Liver (tissue), 9 donors: ENCODE results near the gene DLEC1. TPM values are rescaled to one million over a fixed set of nuclear protein-coding genes. Genes with fewer than 3 reads are reported as not detected.
A peak's percentile ranks its signal among the peaks of the same experiment; 100 is the strongest.
"Not testable (repeated sequence)": the region's sequence is repeated elsewhere in the genome, so short reads cannot be mapped to it uniquely, and the experiment has no call there.

Experiments used
- DNase-seq: peaks from one replicate; pipeline ENCODE4 v3.0.0-alpha.2; 2017; ENCODE audit warnings: low spot score
- H3K27ac ChIP-seq, 2 donors: one replicate each; pipeline ENCODE4 v1.7.0; 2013; ENCODE audit warnings: inconsistent platforms in 2 of 2, low read length in 2 of 2, control low read depth in 1 of 2, low read depth in 1 of 2, mild to moderate bottlenecking in 1 of 2
- H3K27me3 ChIP-seq, 4 donors: one replicate each; pipeline versions ENCODE4 v1.6.1 to v1.7.0; 2013; ENCODE audit warnings: low read length in 3 of 4, inconsistent platforms in 1 of 4, mild to moderate bottlenecking in 1 of 4, moderate library complexity in 1 of 4; ENCODE audit not compliant: control insufficient read depth in 4 of 4, insufficient read depth in 4 of 4
- H3K36me3 ChIP-seq, 4 donors: one replicate each; pipeline versions ENCODE4 v1.6.1 to v1.7.0; 2013; ENCODE audit warnings: low read length in 3 of 4, mild to moderate bottlenecking in 3 of 4, low read depth in 1 of 4, moderate library complexity in 1 of 4; ENCODE audit not compliant: control insufficient read depth in 4 of 4, insufficient read depth in 3 of 4
- H3K4me1 ChIP-seq, 4 donors: one replicate each; pipeline versions ENCODE4 v1.6.1 to v1.7.0; 2013; ENCODE audit warnings: low read length in 3 of 4, mild to moderate bottlenecking in 3 of 4, moderate library complexity in 1 of 4; ENCODE audit not compliant: control insufficient read depth in 4 of 4, insufficient read depth in 4 of 4
- H3K4me3 ChIP-seq, 3 donors: one replicate each; pipeline versions ENCODE4 v1.6.1 to v1.7.0; 2013; ENCODE audit warnings: low read length in 3 of 3, control low read depth in 1 of 3, low read depth in 1 of 3, mild to moderate bottlenecking in 1 of 3
- H3K9ac ChIP-seq, 2 donors: one replicate each; pipeline ENCODE4 v1.7.0; 2013; ENCODE audit warnings: low read length in 2 of 2, mild to moderate bottlenecking in 2 of 2, moderate library complexity in 2 of 2, control low read depth in 1 of 2, low read depth in 1 of 2
- H3K9me3 ChIP-seq, 4 donors: one replicate each; pipeline versions ENCODE4 v1.6.1 to v1.7.0; 2013; ENCODE audit warnings: low read length in 3 of 4; ENCODE audit not compliant: control insufficient read depth in 4 of 4
- FOXA2 ChIP-seq: IDR thresholded peaks from 2 replicates; pipeline ENCODE4 v1.6.1; 2016; ENCODE audit warnings: antibody characterized with exemption
- GABPA ChIP-seq, 2 donors: IDR thresholded peaks in 1 of 2; conservative IDR thresholded peaks in 1 of 2; 2 replicates each; pipeline ENCODE4 v1.6.1; 2016; ENCODE audit warnings: antibody characterized with exemption in 2 of 2, mild to moderate bottlenecking in 1 of 2, moderate library complexity in 1 of 2
- HNF4A ChIP-seq, 2 donors: conservative IDR thresholded peaks; 2 replicates each; pipeline ENCODE4 v1.6.1; 2016; ENCODE audit warnings: antibody characterized with exemption in 2 of 2, mild to moderate bottlenecking in 2 of 2
- HNF4G ChIP-seq: IDR thresholded peaks from 2 replicates; pipeline ENCODE4 v1.6.1; 2016; ENCODE audit warnings: antibody characterized with exemption
- NR2F2 ChIP-seq: IDR thresholded peaks from 2 replicates; pipeline ENCODE4 v1.6.1; 2016; ENCODE audit warnings: antibody characterized with exemption
- RAD21 ChIP-seq, 2 donors: IDR thresholded peaks; 2 replicates each; pipeline ENCODE4 v1.6.1; 2016; ENCODE audit warnings: antibody characterized with exemption in 2 of 2, mild to moderate bottlenecking in 2 of 2
- RXRA ChIP-seq, 2 donors: IDR thresholded peaks; 2 replicates each; pipeline ENCODE4 v1.6.1; 2017 to 2018; ENCODE audit warnings: antibody characterized with exemption in 2 of 2, mild to moderate bottlenecking in 1 of 2
- WGBS: extraction: QIAGEN DNeasy Blood & Tissue Kit; methylation state at CpG from one replicate; pipeline ENCODE4 v1.1.7; 2013; 5-methylcytosine and 5-hydroxymethylcytosine counted together
- polyA plus RNA-seq, 2 donors: library from polyadenylated mRNA; stranded (reverse) in 1 of 2; unstranded in 1 of 2; fragments of 200-250 nt in 1 of 2; fragments of >200 nt in 1 of 2; fragmentation: Nextera tagmentation in 1 of 2; extraction: Ambion mirVana in 1 of 2; gene quantifications; one replicate each; pipeline versions ENCODE4 v1.2.1 to v1.2.3, GENCODE V29; 2013 to 2015
- total RNA-seq, 2 donors: library from RNA; depleted of rRNA; stranded (reverse); fragments of >200 nt; gene quantifications; one replicate each; pipeline ENCODE4 v1.2.3, GENCODE V29; 2014
- TF ChIP-seq, protein P1 (sequence below): IDR thresholded peaks from 2 replicates; pipeline ENCODE4 v1.6.1; 2016; ENCODE audit warnings: antibody characterized with exemption
- TF ChIP-seq, protein P2 (sequence below): fragments of 150-350 bp; IDR thresholded peaks from 2 replicates; pipeline ENCODE4 v1.5.1; 2017; ENCODE audit warnings: improper control_type of control experiment, low read depth, low read length; ENCODE audit not compliant: missing input control
- TF ChIP-seq, protein P3 (sequence below): IDR thresholded peaks from 2 replicates; pipeline ENCODE4 v1.6.1; 2016; ENCODE audit warnings: antibody characterized with exemption, mild to moderate bottlenecking
- donor health status: healthy.
- donor health status: healthy.
- donor health status: healthy.
- donor health status: healthy.
- donor health status: healthy.

DLEC1 gene
- total and polyA plus RNA-seq, 4 donors: 0.09 to 0.63 (median 0.30) TPM

DNA sequence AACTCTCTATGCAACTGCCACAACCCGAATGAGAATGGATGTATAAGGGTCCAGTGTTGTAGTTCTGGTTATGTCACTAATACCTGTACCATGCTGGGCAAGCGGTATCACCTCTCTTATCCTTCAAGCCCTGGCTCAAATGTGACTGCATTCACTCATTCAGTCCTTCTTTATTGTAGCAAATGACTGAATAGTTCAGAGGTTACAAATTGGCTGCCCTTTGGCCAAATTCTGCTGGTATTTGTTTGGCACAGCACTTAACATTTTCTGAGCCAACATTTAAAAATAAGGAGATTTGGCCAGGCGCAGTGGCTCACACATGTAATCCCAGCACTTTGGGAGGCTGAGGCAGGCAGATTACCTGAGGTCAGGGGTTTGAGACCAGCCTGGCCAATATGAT, 47.5 kb downstream of the DLEC1 start:
- H3K9me3 ChIP-seq: no peaks in the 10 kb centered on the region
- 57% methylated on average over 3 of the region's 3 CpGs for WGBS
- no peak overlapping the region for H3K27ac ChIP-seq
- no peak overlapping the region for H3K4me3 ChIP-seq
- no peak for TF ChIP-seq GABPA (IDR thresholded peaks at IDR 0.05 in 1 of 2, conservative IDR thresholded peaks at IDR 0.05 in 1 of 2)
- TF ChIP-seq RAD21 (IDR thresholded peaks at IDR 0.05): peak in 1 of 2 donors; percentile 12
- TF ChIP-seq HNF4A (conservative IDR thresholded peaks at IDR 0.05): peak; percentile 33 to 50
- TF ChIP-seq FOXA2: no peak
- no peak for TF ChIP-seq NR2F2
- TF ChIP-seq HNF4G: no peak
- TF ChIP-seq, protein P1, sequence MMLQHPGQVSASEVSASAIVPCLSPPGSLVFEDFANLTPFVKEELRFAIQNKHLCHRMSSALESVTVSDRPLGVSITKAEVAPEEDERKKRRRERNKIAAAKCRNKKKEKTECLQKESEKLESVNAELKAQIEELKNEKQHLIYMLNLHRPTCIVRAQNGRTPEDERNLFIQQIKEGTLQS: no peak
- TF ChIP-seq, protein P2, sequence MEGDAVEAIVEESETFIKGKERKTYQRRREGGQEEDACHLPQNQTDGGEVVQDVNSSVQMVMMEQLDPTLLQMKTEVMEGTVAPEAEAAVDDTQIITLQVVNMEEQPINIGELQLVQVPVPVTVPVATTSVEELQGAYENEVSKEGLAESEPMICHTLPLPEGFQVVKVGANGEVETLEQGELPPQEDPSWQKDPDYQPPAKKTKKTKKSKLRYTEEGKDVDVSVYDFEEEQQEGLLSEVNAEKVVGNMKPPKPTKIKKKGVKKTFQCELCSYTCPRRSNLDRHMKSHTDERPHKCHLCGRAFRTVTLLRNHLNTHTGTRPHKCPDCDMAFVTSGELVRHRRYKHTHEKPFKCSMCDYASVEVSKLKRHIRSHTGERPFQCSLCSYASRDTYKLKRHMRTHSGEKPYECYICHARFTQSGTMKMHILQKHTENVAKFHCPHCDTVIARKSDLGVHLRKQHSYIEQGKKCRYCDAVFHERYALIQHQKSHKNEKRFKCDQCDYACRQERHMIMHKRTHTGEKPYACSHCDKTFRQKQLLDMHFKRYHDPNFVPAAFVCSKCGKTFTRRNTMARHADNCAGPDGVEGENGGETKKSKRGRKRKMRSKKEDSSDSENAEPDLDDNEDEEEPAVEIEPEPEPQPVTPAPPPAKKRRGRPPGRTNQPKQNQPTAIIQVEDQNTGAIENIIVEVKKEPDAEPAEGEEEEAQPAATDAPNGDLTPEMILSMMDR: no peak
- peak; percentile 30 to 32 for TF ChIP-seq RXRA (IDR thresholded peaks at IDR 0.05)
- no peaks in the 10 kb centered on the region for H3K27me3 ChIP-seq
- no peak for DNase-seq
- H3K4me1 ChIP-seq: peaks cover 2 to 13% (median 9%) of the 10 kb centered on the region in 4 donors
- no peaks in the 10 kb centered on the region for H3K36me3 ChIP-seq
- H3K9ac ChIP-seq: no peak overlapping the region

DNA sequence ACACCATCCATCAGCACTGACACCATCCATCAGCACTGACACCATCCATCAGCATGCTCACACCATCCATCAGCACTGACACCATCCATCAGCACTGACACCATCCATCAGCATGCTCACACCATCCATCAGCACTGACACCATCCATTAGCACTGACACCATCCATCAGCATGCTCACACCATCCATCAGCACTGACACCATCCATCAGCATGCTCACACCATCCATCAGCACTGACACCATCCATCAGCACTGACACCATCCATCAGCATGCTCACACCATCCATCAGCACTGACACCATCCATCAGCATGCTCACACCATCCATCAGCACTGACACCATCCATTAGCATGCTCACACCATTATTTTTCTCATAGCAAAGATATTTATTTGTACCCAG, 48.3 kb downstream of the DLEC1 start:
- not testable (repeated sequence) for H3K4me3 ChIP-seq, H3K27ac ChIP-seq, H3K36me3 ChIP-seq, H3K9me3 ChIP-seq, H3K27me3 ChIP-seq, DNase-seq, H3K9ac ChIP-seq
- peaks cover 2 to 13% (median 9%) of the 10 kb centered on the region in 4 donors for H3K4me1 ChIP-seq

DNA sequence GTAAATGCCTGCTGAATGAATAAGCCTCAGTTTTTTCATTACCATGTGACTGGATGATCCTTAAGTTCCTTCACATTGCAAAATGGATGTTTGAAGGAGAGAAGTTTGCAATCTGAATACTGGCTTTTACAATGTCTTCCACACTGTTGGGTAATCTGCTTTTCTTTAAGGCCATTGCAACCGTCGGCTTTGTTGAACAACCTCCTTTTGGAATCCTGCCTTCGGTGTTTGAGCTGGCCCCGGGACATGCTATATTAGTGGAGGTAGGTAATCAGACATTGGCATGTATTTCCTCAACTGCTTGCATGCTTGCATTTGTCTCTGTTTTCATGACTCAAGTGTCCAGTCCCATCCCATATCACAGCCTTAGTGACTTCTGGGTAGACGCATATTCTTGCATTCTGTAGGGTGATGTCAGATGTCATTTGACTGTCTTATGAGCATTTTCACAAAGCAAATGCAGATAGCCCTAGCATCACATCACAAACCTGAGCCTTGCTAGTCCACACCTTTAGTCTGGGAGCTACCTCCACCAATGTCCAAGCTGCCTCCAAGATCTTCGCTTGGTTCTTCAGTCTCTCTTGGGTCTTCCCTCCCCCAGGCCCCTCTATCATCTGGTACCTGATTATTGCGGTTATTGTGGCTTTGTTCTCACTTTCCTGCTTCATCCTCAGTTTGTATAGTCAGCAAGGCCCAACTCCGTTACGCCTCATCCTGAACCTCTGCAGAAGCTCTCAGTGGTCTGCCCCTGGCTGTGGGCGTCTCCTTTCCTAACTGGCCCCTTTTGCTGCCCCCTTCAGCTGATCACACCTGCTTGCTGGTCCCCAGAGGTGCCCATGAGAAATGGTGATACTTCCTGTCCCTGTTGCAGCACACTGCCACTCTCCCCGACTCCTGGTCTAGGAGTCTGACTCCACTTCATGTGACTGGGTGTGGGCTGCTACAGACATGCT, 49.4 kb downstream of the DLEC1 start:
- Histone ChIP-seq H3K4me1 (peaks cover 2 to 13% (median 9%) of the 10 kb centered on the region in 4 donors), H3K36me3 (no peaks in the 10 kb centered on the region), H3K9ac (no peak overlapping the region), H3K4me3 (no peak overlapping the region), H3K9me3 (no peaks in the 10 kb centered on the region), H3K27me3 (no peaks in the 10 kb centered on the region), H3K27ac (no peak overlapping the region)
- 92% methylated on average over 11 of the region's 11 CpGs for WGBS
- DNase-seq: no peak
- TF ChIP-seq NR2F2 (no peak), FOXA2 (no peak), HNF4G (no peak), GABPA (IDR thresholded peaks at IDR 0.05 in 1 of 2, conservative IDR thresholded peaks at IDR 0.05 in 1 of 2) (no peak), HNF4A (conservative IDR thresholded peaks at IDR 0.05) (no peak)
- TF ChIP-seq, protein P3, sequence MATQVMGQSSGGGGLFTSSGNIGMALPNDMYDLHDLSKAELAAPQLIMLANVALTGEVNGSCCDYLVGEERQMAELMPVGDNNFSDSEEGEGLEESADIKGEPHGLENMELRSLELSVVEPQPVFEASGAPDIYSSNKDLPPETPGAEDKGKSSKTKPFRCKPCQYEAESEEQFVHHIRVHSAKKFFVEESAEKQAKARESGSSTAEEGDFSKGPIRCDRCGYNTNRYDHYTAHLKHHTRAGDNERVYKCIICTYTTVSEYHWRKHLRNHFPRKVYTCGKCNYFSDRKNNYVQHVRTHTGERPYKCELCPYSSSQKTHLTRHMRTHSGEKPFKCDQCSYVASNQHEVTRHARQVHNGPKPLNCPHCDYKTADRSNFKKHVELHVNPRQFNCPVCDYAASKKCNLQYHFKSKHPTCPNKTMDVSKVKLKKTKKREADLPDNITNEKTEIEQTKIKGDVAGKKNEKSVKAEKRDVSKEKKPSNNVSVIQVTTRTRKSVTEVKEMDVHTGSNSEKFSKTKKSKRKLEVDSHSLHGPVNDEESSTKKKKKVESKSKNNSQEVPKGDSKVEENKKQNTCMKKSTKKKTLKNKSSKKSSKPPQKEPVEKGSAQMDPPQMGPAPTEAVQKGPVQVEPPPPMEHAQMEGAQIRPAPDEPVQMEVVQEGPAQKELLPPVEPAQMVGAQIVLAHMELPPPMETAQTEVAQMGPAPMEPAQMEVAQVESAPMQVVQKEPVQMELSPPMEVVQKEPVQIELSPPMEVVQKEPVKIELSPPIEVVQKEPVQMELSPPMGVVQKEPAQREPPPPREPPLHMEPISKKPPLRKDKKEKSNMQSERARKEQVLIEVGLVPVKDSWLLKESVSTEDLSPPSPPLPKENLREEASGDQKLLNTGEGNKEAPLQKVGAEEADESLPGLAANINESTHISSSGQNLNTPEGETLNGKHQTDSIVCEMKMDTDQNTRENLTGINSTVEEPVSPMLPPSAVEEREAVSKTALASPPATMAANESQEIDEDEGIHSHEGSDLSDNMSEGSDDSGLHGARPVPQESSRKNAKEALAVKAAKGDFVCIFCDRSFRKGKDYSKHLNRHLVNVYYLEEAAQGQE: no peak
- TF ChIP-seq, protein P2: no peak
